PC-9 (cell line): ENCODE results near the gene STX1A. TPM values are rescaled to one million over a fixed set of nuclear protein-coding genes. Genes with fewer than 3 reads are reported as not detected.

Experiments
- BruUV-seq: library from RNA; stranded (reverse); fragments of 400-500 nt; replicated peaks from 2 replicates; lab custom pipeline; 2021; lab: Mats Ljungman, UMichigan
- CTCF ChIA-PET: fragments of 300-600 bp; sonication (Branson Sonifier 250); formaldehyde crosslinking; loops from one replicate; lab custom pipeline; 2022; ENCODE audit warnings: antibody characterized with exemption; lab: Charles Lee
- POLR2A ChIA-PET: fragments of 300-600 bp; sonication (Branson Sonifier 250); formaldehyde crosslinking; loops from one replicate; lab custom pipeline; 2022; ENCODE audit warnings: antibody characterized with exemption; ENCODE audit not compliant: unreplicated experiment; lab: Charles Lee
- DNase-seq, 2 experiments: peaks; one replicate each; pipeline versions ENCODE4 v3.0.0 to v3.0.0-alpha.2; 2015 to 2022; ENCODE audit warnings: mixed read lengths in 1 of 2
- H2AFZ ChIP-seq: fragments of 200-600 bp; sonication (generic); 2 replicates; pipeline ENCODE4 v1.8.1; 2017; ENCODE audit warnings: antibody characterized with exemption
- H3F3A ChIP-seq: fragments of 200-600 bp; sonication (generic); 2 replicates; pipeline ENCODE4 v1.8.1; 2017; ENCODE audit warnings: antibody characterized with exemption, mild to moderate bottlenecking, low read depth; ENCODE audit not compliant: insufficient read depth
- H3K27ac ChIP-seq: fragments of 200-600 bp; sonication (generic); 2 replicates; pipeline ENCODE4 v1.6.1; 2016; ENCODE audit warnings: mixed run types
- H3K27me3 ChIP-seq: fragments of 200-600 bp; sonication (generic); 2 replicates; pipeline ENCODE4 v1.6.1; 2016; ENCODE audit warnings: low read depth, mixed run types; ENCODE audit not compliant: insufficient read depth
- H3K36me3 ChIP-seq: fragments of 200-600 bp; sonication (generic); 2 replicates; pipeline ENCODE4 v1.6.1; 2016; ENCODE audit warnings: low read depth, mixed run types
- H3K4me1 ChIP-seq: fragments of 200-600 bp; sonication (generic); replicated peaks from 2 replicates; pipeline ENCODE4 v1.6.1; 2016; ENCODE audit warnings: mixed run types; ENCODE audit not compliant: insufficient read depth
- H3K4me2 ChIP-seq: fragments of 200-600 bp; sonication (generic); 2 replicates; pipeline ENCODE4 v1.6.1; 2017; ENCODE audit warnings: mixed run types
- H3K4me3 ChIP-seq: fragments of 200-600 bp; sonication (generic); 2 replicates; pipeline ENCODE4 v1.6.1; 2016; ENCODE audit warnings: mixed run types
- H3K79me2 ChIP-seq: fragments of 200-600 bp; sonication (generic); 2 replicates; pipeline ENCODE4 v1.6.1; 2017; ENCODE audit warnings: low read depth, mixed run types
- H3K9me2 ChIP-seq: fragments of 200-600 bp; sonication (generic); 2 replicates; pipeline ENCODE4 v1.8.1; 2017; ENCODE audit warnings: mild to moderate bottlenecking; ENCODE audit not compliant: insufficient read depth
- H3K9me3 ChIP-seq: fragments of 200-600 bp; sonication (generic); 2 replicates; pipeline ENCODE4 v1.8.1; 2016; ENCODE audit warnings: low read depth; ENCODE audit not compliant: insufficient read depth
- H4K20me1 ChIP-seq: fragments of 200-600 bp; sonication (generic); 2 replicates; pipeline ENCODE4 v1.8.1; 2017; ENCODE audit not compliant: insufficient read depth
- CTCF ChIP-seq: fragments of 200-600 bp; sonication (generic); conservative IDR thresholded peaks from 2 replicates; pipeline ENCODE4 v1.6.1; 2017; ENCODE audit warnings: mixed run types, antibody characterized with exemption, mild to moderate bottlenecking, moderate library complexity
- EZH2 ChIP-seq: fragments of 200-600 bp; sonication (generic); IDR thresholded peaks from 2 replicates; pipeline ENCODE4 v1.8.0; 2017; ENCODE audit warnings: antibody characterized with exemption, low read depth
- intact Hi-C: fragments of 100-400 bp; cut with micrococcal nuclease; formaldehyde crosslinking; loops from one replicate; pipeline ENCODE4 v1.10.0; 2022; ENCODE audit not compliant: unreplicated experiment
- total RNA-seq: library from RNA; stranded (reverse); gene quantifications from 2 replicates; pipeline ENCODE4 v1.2.3, GENCODE V29; 2021

STX1A gene
- total RNA-seq, 1 experiment from 2014 or later, result 39.1 TPM

DNA sequence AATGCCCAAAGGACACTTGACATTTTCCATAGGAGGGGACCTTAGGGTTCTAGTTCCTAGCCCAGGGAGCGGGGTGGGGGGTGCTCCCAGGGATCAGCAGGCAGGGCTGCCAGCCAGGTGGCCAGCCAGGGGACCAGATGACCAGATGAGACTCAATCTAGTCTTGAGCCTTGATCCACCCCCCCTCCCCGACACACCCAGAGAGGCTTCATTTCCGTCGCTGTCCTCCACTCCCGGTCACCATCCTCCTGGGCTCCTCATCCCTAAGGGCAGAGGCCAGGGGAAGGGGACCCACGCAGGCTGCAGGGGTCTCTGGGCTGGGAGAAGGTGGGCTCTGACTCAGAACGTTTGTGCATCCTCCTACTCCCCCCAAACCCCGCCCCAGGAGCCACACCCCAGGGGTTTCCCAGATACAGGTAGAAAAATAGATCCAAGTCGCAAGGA is 1.0 kb downstream of the STX1A start:
- H3K4me3 ChIP-seq, result peak overlapping the region; percentile 82
- H3F3A ChIP-seq, result peaks cover 64% of the 10 kb centered on the region
- CTCF ChIA-PET, result no interaction called here
- BruUV-seq, result TSS peak; percentile 46
- no peaks in the 10 kb centered on the region for H3K9me3 ChIP-seq
- intact Hi-C loops, result loop anchor here (5.0 kb wide), 1 partner anchor 51 kb away; the partner anchor contains the start of gene VPS37D
- H3K79me2 ChIP-seq, result peaks cover 52% of the 10 kb centered on the region
- H3K9me2 ChIP-seq, result no peaks in the 10 kb centered on the region
- H3K27ac ChIP-seq, result peak overlapping the region; percentile 86
- TF ChIP-seq EZH2, result no peak
- TF ChIP-seq CTCF, result no peak
- peaks cover 3% of the 10 kb centered on the region for H3K36me3 ChIP-seq
- peak overlapping the region; percentile 89 for H3K4me2 ChIP-seq
- peaks cover 57% of the 10 kb centered on the region for H3K4me1 ChIP-seq
- no peak overlapping the region for H2AFZ ChIP-seq
- H3K27me3 ChIP-seq, result no peaks in the 10 kb centered on the region
- H4K20me1 ChIP-seq, result peaks cover 25% of the 10 kb centered on the region
- POLR2A ChIA-PET, result interaction anchor here (0.6 to 0.9 kb wide), 3 partner anchors 16 to 107 kb away, joined by 4 to 5 read pairs (median 4); no protein-coding TSS in a partner anchor
- peak in 1 of 2 experiments; percentile 31 for DNase-seq

- Histone ChIP-seq H4K20me1 (peaks cover 30% of the 10 kb centered on the region), H2AFZ (no peak overlapping the region), H3K27me3 (no peaks in the 10 kb centered on the region), H3K79me2 (peaks cover 57% of the 10 kb centered on the region), H3K4me1 (peaks cover 57% of the 10 kb centered on the region), H3F3A (peaks cover 68% of the 10 kb centered on the region), H3K27ac (peak overlapping the region; percentile 86), H3K4me2 (peak overlapping the region; percentile 89), H3K9me3 (no peaks in the 10 kb centered on the region), H3K9me2 (no peaks in the 10 kb centered on the region), H3K4me3 (peak overlapping the region; percentile 82), H3K36me3 (peaks cover 8% of the 10 kb centered on the region)
- intact Hi-C loops, result loop anchor here (5.0 kb wide), 1 partner anchor 51 kb away; the partner anchor contains the start of gene VPS37D
- TF ChIP-seq EZH2, result no peak
- TF ChIP-seq CTCF, result no peak
- DNase-seq, result peak; percentile 63 to 87
- CTCF ChIA-PET, result no interaction called here
- BruUV-seq, result no TSS peak
- POLR2A ChIA-PET, result interaction anchor here (0.6 to 0.9 kb wide), 6 partner anchors 13 to 252 kb away, joined by 3 to 10 read pairs (median 4); no protein-coding TSS in a partner anchor
Observed at GRCh38 chr7:73717991-73718405, 1.5 kb downstream of the STX1A start.

- intact Hi-C loops, result loop anchor here (5.0 kb wide), 1 partner anchor 50 kb away; the partner anchor contains the start of gene VPS37D
- peaks cover 53% of the 10 kb centered on the region for H3K4me1 ChIP-seq
Observed at GRCh38 chr7:73717025-73717807, 2.3 kb downstream of the STX1A start.

More at GRCh38 chr7:73717025-73717807, 2.3 kb downstream of the STX1A start:
- Histone ChIP-seq H3K36me3 (peaks cover 14% of the 10 kb centered on the region), H3K9me3 (no peaks in the 10 kb centered on the region), H3K27me3 (no peaks in the 10 kb centered on the region), H3K27ac (peak overlapping the region; percentile 86), H3F3A (peaks cover 74% of the 10 kb centered on the region), H2AFZ (no peak overlapping the region), H3K79me2 (peaks cover 65% of the 10 kb centered on the region), H4K20me1 (peaks cover 38% of the 10 kb centered on the region), H3K9me2 (no peaks in the 10 kb centered on the region), H3K4me2 (peak overlapping the region; percentile 89), H3K4me3 (peak overlapping the region; percentile 82)
- TF ChIP-seq EZH2 (no peak), CTCF (no peak)
- CTCF ChIA-PET, result interaction anchor here (0.6 kb wide), 1 partner anchor 12 kb away, joined by 3 read pairs; no protein-coding TSS in a partner anchor
- POLR2A ChIA-PET, result interaction anchor here (0.6 to 0.9 kb wide), 4 partner anchors 12 to 252 kb away, joined by 3 to 10 read pairs (median 6); no protein-coding TSS in a partner anchor
- no peak for DNase-seq
- no TSS peak for BruUV-seq
